ENCODE data around the gene DHX38. TPM values are rescaled to one million over a fixed set of nuclear protein-coding genes. Genes with fewer than 3 reads are reported as not detected.
"Not testable (repeated sequence)": the region's sequence is repeated elsewhere in the genome, so short reads cannot be mapped to it uniquely, and the experiment has no call there.

DHX38 gene
- total RNA-seq, 4 donors from 2014 or later, result 36.6 to 98.9 (median 57.5) TPM

DNA sequence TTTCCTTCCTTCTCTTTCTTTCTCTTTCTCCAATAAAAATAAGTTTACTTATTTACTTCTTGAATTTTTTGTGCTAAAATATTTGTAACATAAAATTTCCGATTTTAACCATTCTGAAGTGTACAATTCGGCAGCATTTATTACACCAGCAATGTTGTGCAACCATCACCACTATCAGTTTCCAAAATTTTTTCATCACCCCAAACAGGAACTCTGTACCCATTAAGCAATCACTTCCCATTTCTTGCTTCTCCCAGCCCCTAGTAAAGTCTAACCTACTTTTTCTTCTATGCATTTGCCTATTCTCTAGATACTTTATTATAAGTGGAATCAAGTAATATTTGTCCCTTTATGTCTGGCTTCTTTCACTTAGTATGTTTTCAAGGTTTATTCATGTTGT, 41.8 kb upstream of the DHX38 start:
- WGBS, result 84% methylated on average over 2 of the region's 2 CpGs
- no peak for DNase-seq (ENCODE audit: low spot score in 2 of 2)
- TF ChIP-seq POLR2A (IDR thresholded peaks at IDR 0.05) (no peak), POLR2AphosphoS5 (IDR thresholded peaks at IDR 0.05) (no peak), EP300 (IDR thresholded peaks at IDR 0.05) (no peak)
- TF ChIP-seq, protein P1, sequence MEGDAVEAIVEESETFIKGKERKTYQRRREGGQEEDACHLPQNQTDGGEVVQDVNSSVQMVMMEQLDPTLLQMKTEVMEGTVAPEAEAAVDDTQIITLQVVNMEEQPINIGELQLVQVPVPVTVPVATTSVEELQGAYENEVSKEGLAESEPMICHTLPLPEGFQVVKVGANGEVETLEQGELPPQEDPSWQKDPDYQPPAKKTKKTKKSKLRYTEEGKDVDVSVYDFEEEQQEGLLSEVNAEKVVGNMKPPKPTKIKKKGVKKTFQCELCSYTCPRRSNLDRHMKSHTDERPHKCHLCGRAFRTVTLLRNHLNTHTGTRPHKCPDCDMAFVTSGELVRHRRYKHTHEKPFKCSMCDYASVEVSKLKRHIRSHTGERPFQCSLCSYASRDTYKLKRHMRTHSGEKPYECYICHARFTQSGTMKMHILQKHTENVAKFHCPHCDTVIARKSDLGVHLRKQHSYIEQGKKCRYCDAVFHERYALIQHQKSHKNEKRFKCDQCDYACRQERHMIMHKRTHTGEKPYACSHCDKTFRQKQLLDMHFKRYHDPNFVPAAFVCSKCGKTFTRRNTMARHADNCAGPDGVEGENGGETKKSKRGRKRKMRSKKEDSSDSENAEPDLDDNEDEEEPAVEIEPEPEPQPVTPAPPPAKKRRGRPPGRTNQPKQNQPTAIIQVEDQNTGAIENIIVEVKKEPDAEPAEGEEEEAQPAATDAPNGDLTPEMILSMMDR (IDR thresholded peaks at IDR 0.05), result no peak
- no peak overlapping the region for H3K4me3 ChIP-seq
- no peaks in the 10 kb centered on the region for H3K4me1 ChIP-seq
- H3K27ac ChIP-seq, result no peak overlapping the region
- no peaks in the 10 kb centered on the region for H3K27me3 ChIP-seq
- no peaks in the 10 kb centered on the region for H3K9me3 ChIP-seq
- H3K36me3 ChIP-seq, result no peaks in the 10 kb centered on the region

DNA sequence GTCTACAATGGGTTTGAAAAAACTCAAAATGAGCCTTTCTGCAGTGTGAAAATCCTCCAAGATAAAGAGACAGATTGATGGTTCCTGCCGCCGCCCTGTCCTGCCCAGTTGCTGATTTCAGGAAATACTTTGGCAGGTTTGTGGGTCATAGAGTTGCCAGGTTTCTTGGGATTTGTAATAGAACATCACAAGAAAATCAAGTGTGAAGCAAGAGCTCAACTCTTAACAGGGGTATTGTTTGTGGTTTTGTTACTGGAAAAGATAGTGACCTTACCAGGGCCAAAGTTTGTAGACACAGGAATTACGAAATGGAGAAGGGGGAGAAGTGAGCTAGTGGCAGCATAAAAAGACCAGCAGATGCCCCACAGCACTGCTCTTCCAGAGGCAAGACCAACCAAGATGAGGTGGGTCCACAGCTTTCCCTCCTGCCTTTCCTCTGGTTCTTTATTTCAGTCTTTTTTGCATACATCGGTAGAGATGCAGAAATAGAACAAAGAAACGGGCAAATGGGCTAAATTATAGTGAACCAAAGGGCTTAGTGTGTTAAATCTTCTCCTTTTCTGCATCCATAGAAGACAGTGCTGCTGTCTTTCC, 39.3 kb upstream of the DHX38 start, which contains the start of gene HP:
Gene HP (plus strand): TSS at position 252 of the 594 bp plus-strand sequence. CDS start 148 bp downstream, at position 400.
- 77% methylated on average over 5 of the region's 5 CpGs for WGBS
- H3K4me1 ChIP-seq, H3K9me3 ChIP-seq: not testable (repeated sequence)

DNA sequence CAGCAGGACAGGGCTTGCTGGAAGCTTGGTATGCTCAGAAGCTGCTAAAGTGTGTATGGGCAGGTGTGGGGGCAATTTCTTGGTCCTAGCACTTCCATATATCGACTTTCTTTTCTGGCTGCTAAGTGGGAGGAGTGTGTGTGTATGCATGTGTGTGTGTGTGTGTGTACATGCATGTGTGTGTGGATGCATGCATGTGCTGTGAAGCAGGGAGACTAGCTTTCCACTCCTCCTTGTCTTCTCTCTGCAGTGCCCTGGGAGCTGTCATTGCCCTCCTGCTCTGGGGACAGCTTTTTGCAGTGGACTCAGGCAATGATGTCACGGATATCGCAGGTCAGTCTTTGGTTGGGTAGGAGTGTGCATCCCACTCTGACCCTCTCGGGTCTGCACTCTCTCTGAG, 37.7 kb upstream of the DHX38 start:
- no peak overlapping the region for H3K27ac ChIP-seq
- H3K36me3 ChIP-seq, result no peaks in the 10 kb centered on the region
- WGBS, result 86% methylated on average over 4 of the region's 4 CpGs
- H3K27me3 ChIP-seq, result no peaks in the 10 kb centered on the region
- H3K9me3 ChIP-seq, result no peaks in the 10 kb centered on the region
- no peak overlapping the region for H3K4me3 ChIP-seq
- TF ChIP-seq POLR2AphosphoS5 (IDR thresholded peaks at IDR 0.05) (no peak), EP300 (IDR thresholded peaks at IDR 0.05) (no peak), POLR2A (IDR thresholded peaks at IDR 0.05) (no peak)
- TF ChIP-seq, protein P1 (IDR thresholded peaks at IDR 0.05), result no peak
- no peaks in the 10 kb centered on the region for H3K4me1 ChIP-seq
- DNase-seq (ENCODE audit: low spot score in 2 of 2), result no peak

More for the DNA sequence above, 39.3 kb upstream of the DHX38 start, which contains the start of gene HP:
- H3K4me3 ChIP-seq; H3K27ac ChIP-seq; H3K36me3 ChIP-seq; DNase-seq (ENCODE audit: low spot score in 2 of 2); H3K27me3 ChIP-seq: not testable (repeated sequence)

DNA sequence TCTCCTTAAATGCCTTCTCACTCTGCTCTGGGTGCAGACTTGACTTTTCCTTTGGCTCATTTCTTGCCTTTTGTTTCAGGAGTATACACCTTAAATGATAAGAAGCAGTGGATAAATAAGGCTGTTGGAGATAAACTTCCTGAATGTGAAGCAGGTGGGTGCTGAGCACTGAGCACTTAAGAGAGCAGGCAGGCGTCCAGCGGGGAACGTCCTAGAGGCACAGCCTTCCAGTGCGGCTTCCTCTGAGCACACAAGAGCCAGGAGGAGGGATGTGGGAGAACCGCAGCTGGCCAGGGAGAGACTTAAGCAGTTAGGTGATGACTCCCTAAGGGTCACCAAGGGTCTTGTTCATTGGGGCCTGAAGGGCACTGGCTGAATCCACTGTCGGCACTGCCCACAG, 36.3 kb upstream of the DHX38 start:
- WGBS, result 40% methylated on average over 1 of the region's 6 CpGs
- not testable (repeated sequence) for H3K4me3 ChIP-seq; H3K27ac ChIP-seq; H3K27me3 ChIP-seq; H3K9me3 ChIP-seq; DNase-seq (ENCODE audit: low spot score in 2 of 2); H3K4me1 ChIP-seq; H3K36me3 ChIP-seq

DNA sequence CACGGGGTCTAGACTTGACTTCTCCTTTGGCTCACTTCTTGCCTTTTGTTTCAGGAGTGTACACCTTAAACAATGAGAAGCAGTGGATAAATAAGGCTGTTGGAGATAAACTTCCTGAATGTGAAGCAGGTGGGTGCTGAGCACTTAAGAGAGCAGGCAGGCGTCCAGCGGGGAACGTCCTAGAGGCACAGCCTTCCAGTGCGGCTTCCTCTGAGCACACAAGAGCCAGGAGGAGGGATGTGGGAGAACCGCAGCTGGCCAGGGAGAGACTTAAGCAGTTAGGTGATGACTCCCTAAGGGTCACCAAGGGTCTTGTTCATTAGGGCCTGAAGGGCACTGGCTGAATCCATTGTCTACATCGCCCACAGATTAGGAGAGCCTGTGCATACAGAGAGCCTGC, 34.6 kb upstream of the DHX38 start:
- H3K4me3 ChIP-seq; DNase-seq (ENCODE audit: low spot score in 2 of 2); H3K27me3 ChIP-seq; H3K9me3 ChIP-seq; H3K4me1 ChIP-seq; H3K36me3 ChIP-seq; H3K27ac ChIP-seq: not testable (repeated sequence)
- 64% methylated on average over 7 of the region's 7 CpGs for WGBS

GRCh38 chr16:72060405-72060804, 33.2 kb upstream of the DHX38 start:
- Histone ChIP-seq H3K36me3 (no peaks in the 10 kb centered on the region), H3K27ac (no peak overlapping the region), H3K4me3 (no peak overlapping the region), H3K4me1 (no peaks in the 10 kb centered on the region), H3K27me3 (no peaks in the 10 kb centered on the region), H3K9me3 (no peaks in the 10 kb centered on the region)
- TF ChIP-seq POLR2AphosphoS5 (IDR thresholded peaks at IDR 0.05) (no peak), POLR2A (IDR thresholded peaks at IDR 0.05) (no peak)
- TF ChIP-seq, protein P1 (IDR thresholded peaks at IDR 0.05), result no peak
- 92% methylated on average over 9 of the region's 9 CpGs for WGBS
- DNase-seq (ENCODE audit: low spot score in 2 of 2), result no peak

DNA sequence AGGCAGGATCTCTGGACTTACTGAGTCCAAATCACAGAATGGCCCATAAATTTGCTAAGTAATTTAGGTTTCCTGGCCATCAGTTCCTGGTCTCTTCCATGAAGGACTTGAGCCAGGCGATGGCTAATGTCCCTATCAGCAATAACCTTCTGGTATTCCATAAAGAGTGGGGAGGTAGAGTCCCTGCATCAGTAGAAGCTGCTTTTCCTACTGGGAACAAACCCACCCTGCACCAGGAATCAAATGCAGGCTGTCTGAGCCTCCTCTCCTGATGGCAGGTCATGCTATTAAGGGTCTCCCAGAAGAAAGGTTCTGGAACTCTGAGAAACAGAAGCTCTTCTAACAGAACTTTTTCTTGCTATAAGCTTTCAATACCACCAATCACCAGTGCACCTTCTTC, 32.1 kb upstream of the DHX38 start:
- H3K27ac ChIP-seq, result no peak overlapping the region
- no peak overlapping the region for H3K4me3 ChIP-seq
- WGBS, result 82% methylated on average over 1 of the region's 1 CpG
- H3K4me1 ChIP-seq, result no peaks in the 10 kb centered on the region
- DNase-seq (ENCODE audit: low spot score in 2 of 2), result no peak
- no peaks in the 10 kb centered on the region for H3K9me3 ChIP-seq
- TF ChIP-seq POLR2A (IDR thresholded peaks at IDR 0.05), result no peak
- TF ChIP-seq EP300 (IDR thresholded peaks at IDR 0.05), result no peak
- TF ChIP-seq POLR2AphosphoS5 (IDR thresholded peaks at IDR 0.05), result no peak
- TF ChIP-seq, protein P1 (IDR thresholded peaks at IDR 0.05), result no peak
- H3K36me3 ChIP-seq, result no peaks in the 10 kb centered on the region
- H3K27me3 ChIP-seq, result no peaks in the 10 kb centered on the region

Measured in suprapubic skin (tissue), 4 donors.